DOHH2 (cell line): ENCODE data around the gene PRPF31.

ENCODE experiments used
- CTCF ChIP-seq: fragments of 200-600 bp; sonication (generic); IDR thresholded peaks from one replicate; pipeline ENCODE4 v1.5.1; 2014; ENCODE audit warnings: antibody characterized with exemption, mild to moderate bottlenecking, low read depth, low read length; ENCODE audit not compliant: poor library complexity, severe bottlenecking
- EZH2phosphoT487 ChIP-seq: fragments of 200-600 bp; sonication (generic); IDR thresholded peaks from 2 replicates; pipeline ENCODE4 v1.6.1; 2017; ENCODE audit warnings: borderline replicate concordance, mild to moderate bottlenecking, antibody characterized with exemption, low read length, moderate library complexity, mixed read lengths

GRCh38 chr19:54178581-54179261 is 63.2 kb downstream of the PRPF31 start:
- TF ChIP-seq CTCF (no peak), EZH2phosphoT487 (no peak)
